WERI-Rb-1 (cell line): ENCODE data around the gene ADA.

ENCODE experiments used
- DNase-seq: peaks from one replicate; pipeline ENCODE4 v3.0.0-alpha.2; 2020
- H3K27ac ChIP-seq: fragments of 250-450 bp; sonication (Bioruptor Pico); 2 replicates; pipeline ENCODE4 v1.5.1; 2020; ENCODE audit warnings: mild to moderate bottlenecking, moderate library complexity
- H3K27me3 ChIP-seq: fragments of 250-450 bp; sonication (Bioruptor Pico); 2 replicates; pipeline ENCODE4 v1.5.1; 2021; ENCODE audit warnings: mild to moderate bottlenecking, low read depth, moderate library complexity; ENCODE audit not compliant: insufficient read depth, severe bottlenecking
- H3K36me3 ChIP-seq: fragments of 250-450 bp; sonication (Bioruptor Pico); 2 replicates; pipeline ENCODE4 v1.5.1; 2020; ENCODE audit warnings: mild to moderate bottlenecking, moderate library complexity
- H3K4me3 ChIP-seq: 2 replicates; pipeline ENCODE4 v1.5.1; 2011; ENCODE audit warnings: low read depth, mild to moderate bottlenecking, control low read depth, low read length
- H3K9me3 ChIP-seq: fragments of 250-450 bp; sonication (Bioruptor Pico); 2 replicates; pipeline ENCODE4 v1.5.1; 2021; ENCODE audit warnings: mild to moderate bottlenecking, moderate library complexity; ENCODE audit not compliant: severe bottlenecking
- TF ChIP-seq, protein P1 (sequence below): IDR thresholded peaks from 2 replicates; pipeline ENCODE4 v1.5.1; 2011; ENCODE audit warnings: low read depth, mild to moderate bottlenecking, control low read depth, inconsistent platforms, low read length

ADA gene

DNA sequence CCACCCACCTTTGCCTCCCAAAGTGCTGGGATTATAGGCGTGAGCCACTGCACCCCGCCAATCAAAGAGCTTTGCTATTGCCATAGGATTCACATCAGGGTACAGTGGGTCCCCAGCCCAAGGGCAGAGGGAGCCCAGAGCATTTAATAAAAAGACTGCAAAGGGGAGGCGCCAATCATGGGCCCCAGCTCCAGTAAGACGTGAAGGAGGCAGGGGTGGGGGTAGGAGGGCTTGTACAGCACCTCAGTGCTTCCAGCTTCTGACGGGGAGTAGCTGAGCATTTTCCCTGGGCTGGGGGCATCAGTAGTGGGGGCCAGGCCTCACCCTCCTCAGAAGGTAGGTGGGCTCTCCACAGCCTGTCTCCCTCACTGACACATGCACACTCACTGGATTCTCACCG, 1.5 kb downstream of the ADA start:
- Histone ChIP-seq H3K9me3 (no peaks in the 10 kb centered on the region), H3K27me3 (no peaks in the 10 kb centered on the region), H3K36me3 (no peaks in the 10 kb centered on the region), H3K27ac (no peak overlapping the region), H3K4me3 (no peak overlapping the region)
- TF ChIP-seq, protein P1, sequence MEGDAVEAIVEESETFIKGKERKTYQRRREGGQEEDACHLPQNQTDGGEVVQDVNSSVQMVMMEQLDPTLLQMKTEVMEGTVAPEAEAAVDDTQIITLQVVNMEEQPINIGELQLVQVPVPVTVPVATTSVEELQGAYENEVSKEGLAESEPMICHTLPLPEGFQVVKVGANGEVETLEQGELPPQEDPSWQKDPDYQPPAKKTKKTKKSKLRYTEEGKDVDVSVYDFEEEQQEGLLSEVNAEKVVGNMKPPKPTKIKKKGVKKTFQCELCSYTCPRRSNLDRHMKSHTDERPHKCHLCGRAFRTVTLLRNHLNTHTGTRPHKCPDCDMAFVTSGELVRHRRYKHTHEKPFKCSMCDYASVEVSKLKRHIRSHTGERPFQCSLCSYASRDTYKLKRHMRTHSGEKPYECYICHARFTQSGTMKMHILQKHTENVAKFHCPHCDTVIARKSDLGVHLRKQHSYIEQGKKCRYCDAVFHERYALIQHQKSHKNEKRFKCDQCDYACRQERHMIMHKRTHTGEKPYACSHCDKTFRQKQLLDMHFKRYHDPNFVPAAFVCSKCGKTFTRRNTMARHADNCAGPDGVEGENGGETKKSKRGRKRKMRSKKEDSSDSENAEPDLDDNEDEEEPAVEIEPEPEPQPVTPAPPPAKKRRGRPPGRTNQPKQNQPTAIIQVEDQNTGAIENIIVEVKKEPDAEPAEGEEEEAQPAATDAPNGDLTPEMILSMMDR, result no peak
- no peak for DNase-seq

DNA sequence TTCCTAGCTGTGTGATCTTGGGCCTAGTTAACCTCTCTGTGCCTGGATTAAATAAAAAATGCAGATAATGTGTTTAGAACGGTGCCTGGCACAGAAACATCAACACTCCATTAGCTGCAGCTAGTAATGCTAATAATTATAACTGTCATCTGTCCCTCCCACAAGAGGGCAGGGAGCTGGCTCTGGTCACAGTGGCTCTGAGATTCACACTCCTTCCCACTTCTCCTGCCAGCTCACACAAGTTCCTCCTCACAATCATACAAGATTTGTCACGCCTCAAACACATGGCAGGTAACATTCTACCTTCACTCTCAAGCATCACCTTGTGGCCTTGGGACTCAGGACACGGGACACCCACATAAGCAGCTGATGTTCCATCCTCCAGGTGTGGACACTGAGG, 2.4 kb downstream of the ADA start:
- no peak for DNase-seq
- Histone ChIP-seq H3K4me3 (no peak overlapping the region), H3K27me3 (no peaks in the 10 kb centered on the region), H3K36me3 (no peaks in the 10 kb centered on the region), H3K27ac (no peak overlapping the region), H3K9me3 (no peaks in the 10 kb centered on the region)
- TF ChIP-seq, protein P1, result no peak

DNA sequence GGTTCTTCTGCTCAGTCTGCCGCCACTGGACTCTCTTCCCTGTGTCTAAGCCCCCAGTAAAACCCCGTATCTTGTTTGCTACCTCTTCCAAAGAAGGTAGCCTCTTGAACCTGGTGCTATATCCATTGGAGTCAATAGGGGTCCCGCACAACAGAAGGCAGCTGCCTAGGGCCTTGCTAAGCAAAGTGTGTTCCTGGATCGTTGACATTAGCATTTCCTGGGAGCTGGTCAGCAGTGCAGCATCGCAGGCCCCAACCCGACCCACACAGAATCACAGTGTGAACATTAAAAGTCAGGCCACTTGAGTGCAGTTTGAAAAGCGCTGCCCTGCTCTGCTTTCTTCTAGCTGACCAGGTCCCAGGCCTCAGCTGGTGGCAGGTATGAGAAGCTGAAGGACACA, 2.9 kb downstream of the ADA start:
- H3K36me3 ChIP-seq, result no peaks in the 10 kb centered on the region
- H3K4me3 ChIP-seq, result no peak overlapping the region
- H3K27me3 ChIP-seq, result no peaks in the 10 kb centered on the region
- H3K27ac ChIP-seq, result no peak overlapping the region
- DNase-seq, result no peak
- H3K9me3 ChIP-seq, result no peaks in the 10 kb centered on the region
- TF ChIP-seq, protein P1, result peak; percentile 1; the same call in 1 of the 2 replicates

DNA sequence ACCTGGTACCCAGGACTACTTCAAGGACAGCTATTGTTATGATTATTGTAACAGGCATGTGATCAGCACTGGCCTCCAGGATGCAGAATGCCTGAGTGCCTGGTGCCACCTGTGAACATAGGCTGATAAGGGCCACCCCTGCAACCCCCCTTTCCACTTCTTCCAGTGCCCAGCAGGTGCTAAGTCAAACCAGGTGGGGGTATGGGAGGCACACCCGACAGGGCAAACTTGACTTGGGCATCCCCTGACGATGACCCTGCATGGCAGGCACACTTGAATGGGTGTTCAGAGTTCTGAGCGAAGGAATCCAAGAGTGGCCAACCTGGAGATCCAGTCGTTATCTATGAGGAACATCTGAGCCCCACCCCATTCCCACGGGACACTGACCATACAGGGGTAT, 3.4 kb downstream of the ADA start:
- no peak overlapping the region for H3K4me3 ChIP-seq
- TF ChIP-seq, protein P1, result no peak

DNA sequence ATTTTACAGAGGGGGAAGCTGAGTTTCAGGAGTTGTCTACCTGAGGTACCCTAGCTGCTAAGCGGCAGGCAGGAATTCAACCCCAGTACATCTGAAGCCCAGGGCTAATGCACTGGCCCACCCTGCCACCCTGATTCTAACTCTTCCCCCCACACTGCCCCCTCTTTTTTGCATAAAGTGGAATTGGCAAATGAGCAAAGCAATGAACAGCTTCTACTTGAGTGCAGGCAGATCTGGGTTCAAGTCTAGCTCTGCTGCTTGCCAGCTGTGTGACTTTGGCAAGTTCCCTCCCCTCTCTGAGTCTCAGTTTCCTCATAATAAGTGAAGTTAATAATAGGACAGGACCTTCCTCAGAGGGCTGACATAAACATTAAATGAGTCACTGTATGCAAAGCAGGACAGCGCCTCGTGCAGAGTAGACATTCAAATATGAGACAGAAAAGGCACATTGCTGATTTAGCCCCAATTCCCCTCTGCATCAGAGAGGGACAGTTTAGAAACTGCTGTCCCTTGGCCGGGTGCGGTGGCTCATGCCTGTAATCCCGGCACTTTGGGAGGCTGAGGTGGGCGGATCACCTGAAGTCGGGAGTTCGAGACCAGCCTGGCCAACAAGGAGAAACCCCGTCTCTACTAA, 4.7 kb downstream of the ADA start:
- Histone ChIP-seq H3K36me3 (no peaks in the 10 kb centered on the region), H3K4me3 (no peak overlapping the region), H3K27ac (no peak overlapping the region)

More for the DNA sequence above, 3.4 kb downstream of the ADA start:
- Histone ChIP-seq H3K36me3 (no peaks in the 10 kb centered on the region), H3K27ac (no peak overlapping the region), H3K27me3 (no peaks in the 10 kb centered on the region), H3K9me3 (no peaks in the 10 kb centered on the region)
- no peak for DNase-seq

More for the DNA sequence above, 4.7 kb downstream of the ADA start:
- DNase-seq, result no peak
- TF ChIP-seq, protein P1, result no peak
- Histone ChIP-seq H3K9me3 (no peaks in the 10 kb centered on the region), H3K27me3 (no peaks in the 10 kb centered on the region)
